GM21576 (cell line): ENCODE results near the gene FAM227B.

Experiments used
- ATAC-seq: cut with Tn5 transposase; IDR thresholded peaks from one replicate; pipeline ENCODE4 v1.9.1; 2021; ENCODE audit warnings: mild to moderate bottlenecking, moderate library complexity; ENCODE audit not compliant: unreplicated experiment

The FAM227B gene

DNA sequence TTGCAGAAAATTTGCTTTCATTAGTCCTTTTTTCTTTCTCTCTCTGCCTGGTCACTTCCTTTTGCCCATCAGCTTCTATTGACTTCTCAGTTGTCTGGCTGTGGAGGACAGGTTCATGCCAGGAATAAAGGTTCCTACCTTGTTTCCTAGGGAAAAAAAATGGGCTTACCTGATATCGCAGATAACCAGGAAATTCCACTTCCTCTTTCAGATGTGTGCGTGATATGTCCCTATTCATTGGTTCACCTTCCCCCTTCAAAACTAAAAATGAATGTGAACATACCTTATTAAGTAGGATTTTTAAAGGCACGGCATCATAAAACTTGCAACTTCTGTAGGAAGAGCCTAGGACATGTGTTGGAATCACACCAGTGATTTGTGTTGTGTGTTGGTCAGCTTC, 317.6 kb downstream of the FAM227B start:
- no peak for ATAC-seq

DNA sequence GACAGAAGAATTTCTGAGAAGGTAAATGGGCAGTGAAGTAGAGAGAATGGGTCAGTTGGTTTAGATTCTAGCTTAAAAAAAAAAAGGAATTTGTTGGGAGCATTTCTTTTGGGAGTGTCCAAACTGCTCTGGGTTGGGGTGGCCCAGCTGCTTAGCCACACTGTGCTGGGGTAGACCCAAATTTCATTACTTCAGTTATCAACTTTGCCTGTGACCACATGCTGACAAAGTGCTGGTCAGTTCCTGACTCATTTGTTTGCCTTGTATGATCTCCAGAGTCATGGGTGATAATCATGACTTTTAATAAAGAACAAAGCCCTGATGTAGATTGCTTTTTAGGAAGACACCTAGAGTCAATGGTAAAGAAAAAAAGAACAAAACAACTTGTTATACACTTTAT, 319.1 kb downstream of the FAM227B start:
- ATAC-seq, result no peak

DNA sequence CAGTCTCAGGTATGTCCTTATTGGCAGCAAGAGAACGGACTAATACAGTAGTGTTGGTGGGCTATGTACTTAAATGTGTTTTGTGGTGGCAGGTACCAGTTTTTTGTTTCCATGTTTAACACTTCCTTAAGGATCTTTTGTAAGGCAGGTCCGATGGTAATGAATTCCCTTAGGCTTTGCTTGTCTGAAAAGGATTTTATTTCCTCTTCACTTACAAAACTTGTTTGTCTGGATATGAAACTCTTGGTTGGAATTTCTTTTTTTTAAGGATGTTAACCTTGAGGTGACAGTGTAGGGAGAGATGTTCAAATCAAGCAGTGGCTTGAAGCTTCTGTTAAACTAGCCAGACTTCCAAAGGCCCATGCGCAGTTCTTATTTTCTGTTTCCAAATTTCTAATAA, 319.8 kb downstream of the FAM227B start:
- ATAC-seq, result no peak

DNA sequence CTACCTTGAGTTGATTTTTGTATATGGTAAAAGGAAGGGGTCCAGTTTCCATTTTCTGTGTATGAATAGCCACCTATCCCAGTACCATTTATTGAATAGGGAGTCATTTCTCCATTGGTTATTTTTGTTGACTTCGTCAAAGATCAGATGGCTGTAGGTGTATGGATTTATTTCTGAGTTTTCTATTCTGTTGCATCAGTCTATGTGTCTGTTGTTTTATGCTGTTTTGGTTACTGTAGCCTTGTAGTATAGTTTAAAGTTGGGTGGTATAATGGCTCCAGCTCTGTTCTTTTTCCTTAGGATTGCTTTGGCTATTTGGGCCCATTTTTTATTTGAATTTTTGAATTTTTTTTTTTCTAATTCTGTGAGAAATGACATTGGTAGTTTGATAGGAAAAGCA, 323.0 kb downstream of the FAM227B start:
- no peak for ATAC-seq

DNA sequence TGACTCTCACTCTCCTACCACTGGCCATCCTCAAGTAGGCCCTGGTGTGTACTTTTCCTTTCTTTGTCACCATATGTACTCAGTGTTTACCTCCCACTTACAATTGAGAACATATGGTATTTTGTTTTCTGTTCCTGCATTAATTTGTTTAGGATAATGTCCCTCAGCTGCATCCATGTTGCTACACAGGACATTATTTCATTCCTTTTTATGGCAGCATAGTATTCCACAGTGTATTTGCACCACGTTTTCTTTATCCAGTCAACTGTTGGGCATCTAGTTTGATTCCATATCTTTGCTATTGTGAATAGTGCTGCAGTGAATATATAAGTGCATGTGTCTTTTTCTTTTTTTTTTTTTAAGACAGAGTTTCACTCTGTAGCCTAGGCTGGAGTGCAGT, 324.4 kb downstream of the FAM227B start:
- no peak for ATAC-seq

DNA sequence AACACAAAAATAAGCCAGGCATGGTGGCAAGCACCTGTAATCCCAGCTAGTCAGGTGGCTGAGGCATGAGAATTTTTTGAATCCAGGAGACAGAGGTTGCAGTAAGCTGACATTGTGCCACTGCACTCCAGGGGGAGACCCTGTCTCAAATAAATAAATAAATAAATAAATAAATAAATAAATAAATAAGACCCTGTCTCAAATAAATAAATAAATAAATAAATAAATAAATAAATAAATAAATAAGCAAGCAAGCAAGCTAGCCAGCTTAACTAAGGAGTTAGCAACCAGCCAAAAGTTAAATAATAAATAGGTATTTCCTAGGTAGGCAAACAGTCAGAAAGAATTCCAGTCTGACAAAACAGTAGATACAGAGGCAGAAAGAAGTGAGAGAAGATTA, 326.7 kb downstream of the FAM227B start:
- no peak for ATAC-seq

DNA sequence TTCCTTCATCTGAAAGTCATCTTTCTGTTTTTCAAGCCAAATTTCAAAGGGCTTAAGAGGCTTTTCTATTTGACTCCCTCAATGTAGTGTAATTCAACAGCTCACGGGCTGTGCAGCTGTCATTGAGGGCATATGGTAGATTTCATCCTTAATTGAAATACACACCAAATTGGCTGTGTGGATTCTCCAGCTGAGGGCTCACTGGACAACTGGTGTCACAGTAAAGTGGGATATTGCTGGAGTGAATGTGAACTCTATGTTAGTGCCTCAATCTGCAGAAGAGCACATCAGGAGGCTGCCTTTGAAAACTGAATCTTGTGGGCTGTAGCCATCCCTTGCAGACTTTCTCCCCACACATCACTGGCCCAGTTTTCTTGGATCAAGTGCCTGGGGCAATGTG, 330.4 kb downstream of the FAM227B start:
- ATAC-seq, result no peak

DNA sequence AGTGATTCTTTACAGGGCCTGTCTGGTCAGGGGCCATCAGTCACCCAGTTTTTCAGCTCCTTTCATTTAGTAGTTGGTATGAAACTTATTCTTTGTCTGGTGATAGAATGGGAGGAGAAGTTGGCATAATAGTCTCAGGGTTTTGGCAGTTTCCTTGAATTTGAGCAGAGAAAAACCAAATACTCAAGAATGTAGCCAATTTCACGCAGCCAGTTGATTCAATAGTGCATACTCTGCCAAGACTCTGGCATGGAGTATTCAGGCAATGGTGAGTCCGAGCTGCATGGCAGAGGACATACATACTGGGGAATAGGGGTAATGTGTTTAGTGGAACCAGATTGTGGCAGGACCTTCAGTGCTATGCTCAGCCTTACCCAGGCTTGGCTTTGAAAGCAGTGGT, 332.2 kb downstream of the FAM227B start:
- ATAC-seq, result no peak

DNA sequence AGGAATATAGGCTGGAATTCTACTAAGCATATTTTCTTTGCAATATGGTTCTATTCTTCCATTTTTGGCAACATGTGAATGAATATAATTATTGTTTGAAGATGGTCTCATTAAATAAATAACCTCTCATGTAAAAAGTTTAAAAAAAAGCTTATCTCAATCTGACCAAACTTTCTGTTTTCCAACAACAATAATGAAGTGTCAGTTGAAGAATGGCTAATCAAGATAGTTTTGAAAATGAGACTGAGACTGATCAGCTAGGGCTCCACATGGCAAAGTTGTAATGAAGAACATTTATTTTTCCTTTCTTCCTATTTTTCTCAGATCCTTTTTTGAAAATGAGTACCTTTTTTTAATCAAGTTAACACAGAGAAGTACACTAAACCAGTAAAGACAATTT, 333.1 kb downstream of the FAM227B start:
- ATAC-seq, result no peak

DNA sequence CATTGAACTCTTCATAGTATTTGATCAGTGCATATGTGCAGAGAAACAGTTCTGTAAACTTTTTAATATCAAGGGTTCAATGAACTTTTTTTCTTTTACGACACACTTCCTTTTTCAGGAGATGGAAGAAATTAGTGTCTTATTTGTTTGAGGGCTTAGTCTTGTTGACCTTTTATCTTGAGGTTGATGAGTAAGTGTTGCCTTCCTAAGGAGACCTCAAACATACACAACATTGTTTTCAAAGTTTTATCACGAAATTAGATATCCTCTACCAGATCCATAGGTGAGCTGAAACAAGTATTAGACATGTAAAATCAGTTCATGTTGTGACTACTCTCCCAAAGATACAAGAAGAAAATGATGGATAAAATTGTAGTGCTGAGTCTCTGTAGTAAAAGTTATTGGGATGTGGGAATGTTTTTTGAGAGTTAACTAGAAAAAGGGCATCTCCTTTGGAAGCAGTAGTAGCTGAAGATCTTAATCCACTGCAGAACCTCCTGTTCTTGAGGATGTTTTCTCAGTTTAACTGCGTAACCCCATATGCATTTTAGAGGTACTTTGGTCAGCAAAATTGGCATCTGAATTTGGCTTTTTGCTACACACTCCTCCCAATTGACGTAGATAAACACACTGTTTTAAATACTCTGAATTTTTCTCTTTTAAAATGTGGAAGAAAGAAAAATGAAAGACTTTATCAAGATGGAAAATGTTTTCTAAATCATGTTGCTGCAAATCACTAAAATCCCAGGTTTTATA, 333.8 kb downstream of the FAM227B start:
- ATAC-seq, result no peak

DNA sequence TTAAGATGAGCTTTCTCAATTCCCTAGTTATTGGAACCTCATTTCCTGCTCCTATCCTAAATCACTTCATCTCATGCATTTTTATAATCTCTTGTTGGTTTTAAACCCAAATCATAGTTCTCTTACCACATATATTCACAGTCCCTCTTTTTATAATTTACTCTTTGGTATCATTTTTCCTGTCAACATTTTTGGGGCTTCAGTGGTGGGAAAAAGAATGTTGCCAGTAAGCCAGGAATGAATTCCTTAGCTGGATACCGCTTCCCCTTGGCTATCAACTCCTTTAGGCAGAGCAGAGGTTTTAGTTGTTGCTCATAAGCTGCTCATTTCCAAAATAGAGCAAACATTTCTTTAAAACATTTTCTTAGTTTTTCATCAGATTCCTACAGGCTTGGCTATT, 338.3 kb downstream of the FAM227B start:
- ATAC-seq, result no peak

DNA sequence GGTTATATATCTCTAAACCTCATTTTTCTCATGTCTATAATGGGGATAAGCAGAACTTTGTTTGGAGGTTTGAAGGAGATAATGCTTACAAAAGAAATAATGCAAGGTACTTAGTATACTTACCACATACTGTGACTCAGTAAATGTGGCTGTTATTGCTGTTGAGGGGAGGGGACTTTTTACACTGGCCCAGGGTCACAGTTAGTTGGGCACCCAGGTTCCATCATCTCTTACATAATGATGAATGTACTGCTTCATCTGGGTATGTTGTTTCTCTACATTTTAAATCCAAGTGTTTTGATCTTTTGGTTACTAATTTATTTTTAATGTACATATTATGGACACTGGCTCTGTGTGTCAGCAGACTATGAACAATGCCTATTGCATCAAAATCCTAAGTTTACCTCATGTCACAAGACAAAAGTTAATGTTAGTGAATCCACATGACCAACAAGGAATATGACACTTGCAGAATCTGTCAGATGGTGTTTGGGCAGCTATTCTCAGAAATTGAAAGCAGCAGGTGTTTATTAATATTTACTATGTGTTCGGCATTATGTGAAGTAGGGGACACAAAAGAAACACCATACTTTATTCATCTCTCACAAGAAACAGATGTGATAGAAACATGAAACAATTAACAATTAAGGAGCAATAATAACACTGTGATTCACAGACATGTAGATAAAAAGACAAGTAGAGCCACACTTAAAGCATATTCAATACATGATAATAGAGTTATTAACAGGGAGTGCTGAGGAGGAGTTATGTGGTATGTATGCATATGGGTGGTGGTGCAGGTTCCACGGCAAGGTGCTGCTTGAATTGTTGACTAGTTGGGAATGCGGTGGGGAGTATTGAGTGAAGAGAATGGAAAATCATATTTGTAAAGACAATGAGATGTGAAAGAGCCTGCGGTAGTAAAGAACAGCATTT, 340.8 kb downstream of the FAM227B start:
- no peak for ATAC-seq

DNA sequence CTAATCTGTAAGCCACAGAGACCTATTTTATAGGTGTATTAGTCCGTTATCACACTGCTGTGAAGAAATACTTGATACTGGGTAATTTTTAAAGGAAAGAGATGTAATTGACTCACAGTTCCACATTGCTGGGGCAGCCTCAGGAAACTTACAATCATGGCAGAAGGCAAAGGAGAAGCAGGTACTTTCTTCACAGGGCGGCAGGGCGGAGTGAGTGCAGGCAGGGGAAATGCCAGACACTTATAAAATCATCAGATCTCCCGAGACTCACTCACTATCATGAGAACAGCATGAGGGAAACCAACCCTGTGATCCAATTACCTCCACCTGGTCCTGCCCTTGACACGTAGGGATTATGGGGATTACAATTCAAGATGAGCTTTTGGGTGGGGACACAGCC, 341.9 kb downstream of the FAM227B start:
- no peak for ATAC-seq
